A673 (cell line): ENCODE measurements around the gene MTHFD1.

Experiments
- EZH2 ChIP-seq: fragments of 200-600 bp; sonication (generic); IDR thresholded peaks from 2 replicates; pipeline ENCODE4 v1.6.1; 2017; ENCODE audit warnings: borderline replicate concordance, low read depth, mild to moderate bottlenecking, mixed read lengths, antibody characterized with exemption, low read length; ENCODE audit not compliant: poor library complexity, severe bottlenecking
- TF ChIP-seq, protein P1 (sequence below): fragments of 300-800, 200-600 bp; sonication (generic); conservative IDR thresholded peaks from 2 replicates; pipeline ENCODE4 v1.5.1; 2017; ENCODE audit warnings: low read depth, mild to moderate bottlenecking, antibody characterized with exemption, low read length, moderate library complexity, mixed read lengths

DNA sequence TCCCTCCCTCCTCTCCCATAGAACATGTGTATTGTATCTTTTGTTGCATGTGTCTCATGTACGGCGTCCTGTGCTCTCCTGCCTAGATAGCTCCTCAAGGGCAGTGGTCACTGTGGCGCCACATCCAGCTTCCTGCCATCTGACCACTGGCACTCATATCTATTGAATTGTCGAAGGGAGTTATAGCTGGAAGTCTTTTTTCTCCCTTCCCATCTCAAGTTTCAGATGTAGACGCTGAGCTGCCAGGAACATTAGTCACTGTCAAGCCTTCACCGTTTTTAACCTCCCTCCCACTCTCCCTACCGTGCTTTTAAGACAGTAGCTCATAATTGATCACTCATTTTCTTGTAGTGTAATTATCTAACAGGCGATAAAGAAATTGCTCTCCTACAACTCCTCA lies 33.0 kb downstream of the MTHFD1 start:
- TF ChIP-seq EZH2, result no peak
- TF ChIP-seq, protein P1, sequence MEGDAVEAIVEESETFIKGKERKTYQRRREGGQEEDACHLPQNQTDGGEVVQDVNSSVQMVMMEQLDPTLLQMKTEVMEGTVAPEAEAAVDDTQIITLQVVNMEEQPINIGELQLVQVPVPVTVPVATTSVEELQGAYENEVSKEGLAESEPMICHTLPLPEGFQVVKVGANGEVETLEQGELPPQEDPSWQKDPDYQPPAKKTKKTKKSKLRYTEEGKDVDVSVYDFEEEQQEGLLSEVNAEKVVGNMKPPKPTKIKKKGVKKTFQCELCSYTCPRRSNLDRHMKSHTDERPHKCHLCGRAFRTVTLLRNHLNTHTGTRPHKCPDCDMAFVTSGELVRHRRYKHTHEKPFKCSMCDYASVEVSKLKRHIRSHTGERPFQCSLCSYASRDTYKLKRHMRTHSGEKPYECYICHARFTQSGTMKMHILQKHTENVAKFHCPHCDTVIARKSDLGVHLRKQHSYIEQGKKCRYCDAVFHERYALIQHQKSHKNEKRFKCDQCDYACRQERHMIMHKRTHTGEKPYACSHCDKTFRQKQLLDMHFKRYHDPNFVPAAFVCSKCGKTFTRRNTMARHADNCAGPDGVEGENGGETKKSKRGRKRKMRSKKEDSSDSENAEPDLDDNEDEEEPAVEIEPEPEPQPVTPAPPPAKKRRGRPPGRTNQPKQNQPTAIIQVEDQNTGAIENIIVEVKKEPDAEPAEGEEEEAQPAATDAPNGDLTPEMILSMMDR, result no peak
